GM19025 (cell line): ENCODE measurements around the gene RALGDS.

Source experiments
- ATAC-seq: cut with Tn5 transposase; IDR thresholded peaks from one replicate; pipeline ENCODE4 v1.9.1; 2021; ENCODE audit warnings: mild to moderate bottlenecking, low read depth, moderate library complexity; ENCODE audit not compliant: unreplicated experiment

RALGDS gene

GRCh38 chr9:133151601-133152525 is 30.8 kb upstream of the RALGDS start:
- ATAC-seq = no peak

- no peak for ATAC-seq
Measured at GRCh38 chr9:133151041-133151440, 30.0 kb upstream of the RALGDS start.

- peak; percentile 71 for ATAC-seq
Measured at GRCh38 chr9:133149130-133150015, 28.3 kb upstream of the RALGDS start.

GRCh38 chr9:133148199-133149129 is 27.4 kb upstream of the RALGDS start:
- peak; percentile 14 for ATAC-seq

GRCh38 chr9:133147412-133148198 is 26.6 kb upstream of the RALGDS start:
- no peak for ATAC-seq

- no peak for ATAC-seq
Measured at GRCh38 chr9:133146746-133147411, 25.8 kb upstream of the RALGDS start.

- ATAC-seq = no peak
Measured at GRCh38 chr9:133144904-133145851, 24.1 kb upstream of the RALGDS start.

GRCh38 chr9:133144142-133144903 is 23.3 kb upstream of the RALGDS start:
- peak; percentile 35 for ATAC-seq

GRCh38 chr9:133143639-133144141 is 22.6 kb upstream of the RALGDS start:
- no peak for ATAC-seq

- no peak for ATAC-seq
Measured at GRCh38 chr9:133142684-133143622, 21.9 kb upstream of the RALGDS start.

- ATAC-seq = no peak
Measured at GRCh38 chr9:133141833-133142595, 21.0 kb upstream of the RALGDS start.

- ATAC-seq = no peak
Measured at GRCh38 chr9:133140606-133141005, 19.6 kb upstream of the RALGDS start.

GRCh38 chr9:133140174-133140505 is 19.1 kb upstream of the RALGDS start:
- no peak for ATAC-seq

- no peak for ATAC-seq
Measured at GRCh38 chr9:133139246-133140173, 18.5 kb upstream of the RALGDS start.
